Mammary epithelial cell (primary cell): ENCODE results near the gene RPA3.

Experiments
- CTCF ChIP-seq, 2 donors: IDR thresholded peaks in 1 of 2; conservative IDR thresholded peaks in 1 of 2; 2 replicates each; pipeline ENCODE4 v1.5.1; 2011 to 2012; ENCODE audit warnings: inconsistent platforms in 2 of 2, low read length in 2 of 2, mild to moderate bottlenecking in 2 of 2, control low read depth in 1 of 2, low read depth in 1 of 2; ENCODE audit not compliant: insufficient read depth in 1 of 2; ENCODE audit errors: extremely low read depth in 1 of 2
- EZH2 ChIP-seq: IDR thresholded peaks from 2 replicates; pipeline ENCODE4 v1.6.1; 2012; ENCODE audit warnings: low read length, inconsistent platforms, borderline replicate concordance

- TF ChIP-seq EZH2 (no peak), CTCF (conservative IDR thresholded peaks at IDR 0.05 in 1 of 2, IDR thresholded peaks at IDR 0.05 in 1 of 2; ENCODE audit: extremely low read depth in 1 of 2, insufficient read depth in 1 of 2, low read depth in 1 of 2, low read length in 2 of 2) (no peak)
These were observed 49.7 kb downstream of the RPA3 start for GRCh38 chr7:7668706-7669105.
